Measurements from ENCODE around the gene OR5T1. TPM values are rescaled to one million over a fixed set of nuclear protein-coding genes. Genes with fewer than 3 reads are reported as not detected.

Gene OR5T1
- not detected in 2 replicates for total RNA-seq

GRCh38 chr11:56273854-56274253, at the start of gene OR5T1:
OR5T1 (plus strand) TSS chr11:56274154; CDS start chr11:56275639, 1,485 bp downstream.

GRCh38 chr11:56234155-56234554, 39.8 kb upstream of the OR5T1 start, which contains the start of gene OR5T2:
OR5T2 (minus strand) TSS chr11:56234255; CDS start chr11:56233062, 1,193 bp downstream.

GRCh38 chr11:56251954-56252353, 22.0 kb upstream of the OR5T1 start, which contains the start of gene OR5T3:
OR5T3 (plus strand) TSS chr11:56252254; CDS start chr11:56252254, 0 bp downstream.

GRCh38 chr11:56292154-56292553, 18.2 kb downstream of the OR5T1 start, which contains the start of gene OR8H1:
OR8H1 (minus strand) TSS chr11:56292254; CDS start chr11:56291062, 1,192 bp downstream.

GRCh38 chr11:56314844-56315243, 40.9 kb downstream of the OR5T1 start, which contains the start of gene OR8K3:
OR8K3 (plus strand) TSS chr11:56315144; CDS start chr11:56318307, 3,163 bp downstream.

Other genes starting within 250 kb of the OR5T1 start
- not detected in 2 replicates for gene OR5AS1, start 246.5 kb upstream of the OR5T1 start, total RNA-seq
- not detected in 2 replicates for gene OR8I2, start 180.8 kb upstream of the OR5T1 start, total RNA-seq
- gene OR8H2, start 170.5 kb upstream of the OR5T1 start, total RNA-seq: not detected in 2 replicates
- not detected in 2 replicates for gene OR8H3, start 151.8 kb upstream of the OR5T1 start, total RNA-seq
- gene OR8J3, start 134.0 kb upstream of the OR5T1 start, total RNA-seq: not detected in 2 replicates
- not detected in 2 replicates for gene OR8K5, start 113.8 kb upstream of the OR5T1 start, total RNA-seq
- not detected in 2 replicates for gene OR5J2, start 97.5 kb upstream of the OR5T1 start, total RNA-seq
- not detected in 2 replicates for gene OR5T2, start 39.9 kb upstream of the OR5T1 start, total RNA-seq
- not detected in 2 replicates for gene OR5T3, start 21.9 kb upstream of the OR5T1 start, total RNA-seq
- gene OR8H1, start 18.1 kb downstream of the OR5T1 start, total RNA-seq: not detected in 2 replicates
- gene OR8K3, start 41.0 kb downstream of the OR5T1 start, total RNA-seq: not detected in 2 replicates
- not detected in 2 replicates for gene OR8K1, start 71.9 kb downstream of the OR5T1 start, total RNA-seq
- not detected in 2 replicates for gene OR8J1, start 80.1 kb downstream of the OR5T1 start, total RNA-seq
- gene OR8U1, start 101.5 kb downstream of the OR5T1 start, total RNA-seq: not detected in 2 replicates
- not detected in 2 replicates for gene OR5AL1, start 138.5 kb downstream of the OR5T1 start, total RNA-seq
- not detected in 2 replicates for gene OR5M3, start 199.2 kb downstream of the OR5T1 start, total RNA-seq
- not detected in 2 replicates for gene OR5M8, start 217.2 kb downstream of the OR5T1 start, total RNA-seq

All from bronchial smooth muscle cell (primary cell).